Liver (tissue), 9 donors: ENCODE measurements around the gene ARFGAP1. TPM values are rescaled to one million over a fixed set of nuclear protein-coding genes. Genes with fewer than 3 reads are reported as not detected.

Experiments used
- DNase-seq: peaks from one replicate; pipeline ENCODE4 v3.0.0-alpha.2; 2017; ENCODE audit warnings: low spot score
- H3K27ac ChIP-seq, 2 donors: one replicate each; pipeline ENCODE4 v1.7.0; 2013; ENCODE audit warnings: inconsistent platforms in 2 of 2, low read length in 2 of 2, control low read depth in 1 of 2, low read depth in 1 of 2, mild to moderate bottlenecking in 1 of 2
- H3K27me3 ChIP-seq, 4 donors: one replicate each; pipeline versions ENCODE4 v1.6.1 to v1.7.0; 2013; ENCODE audit warnings: low read length in 3 of 4, inconsistent platforms in 1 of 4, mild to moderate bottlenecking in 1 of 4, moderate library complexity in 1 of 4; ENCODE audit not compliant: control insufficient read depth in 4 of 4, insufficient read depth in 4 of 4
- H3K36me3 ChIP-seq, 4 donors: one replicate each; pipeline versions ENCODE4 v1.6.1 to v1.7.0; 2013; ENCODE audit warnings: low read length in 3 of 4, mild to moderate bottlenecking in 3 of 4, low read depth in 1 of 4, moderate library complexity in 1 of 4; ENCODE audit not compliant: control insufficient read depth in 4 of 4, insufficient read depth in 3 of 4
- H3K4me1 ChIP-seq, 4 donors: one replicate each; pipeline versions ENCODE4 v1.6.1 to v1.7.0; 2013; ENCODE audit warnings: low read length in 3 of 4, mild to moderate bottlenecking in 3 of 4, moderate library complexity in 1 of 4; ENCODE audit not compliant: control insufficient read depth in 4 of 4, insufficient read depth in 4 of 4
- H3K4me3 ChIP-seq, 3 donors: one replicate each; pipeline versions ENCODE4 v1.6.1 to v1.7.0; 2013; ENCODE audit warnings: low read length in 3 of 3, control low read depth in 1 of 3, low read depth in 1 of 3, mild to moderate bottlenecking in 1 of 3
- H3K9ac ChIP-seq, 2 donors: one replicate each; pipeline ENCODE4 v1.7.0; 2013; ENCODE audit warnings: low read length in 2 of 2, mild to moderate bottlenecking in 2 of 2, moderate library complexity in 2 of 2, control low read depth in 1 of 2, low read depth in 1 of 2
- H3K9me3 ChIP-seq, 4 donors: one replicate each; pipeline versions ENCODE4 v1.6.1 to v1.7.0; 2013; ENCODE audit warnings: low read length in 3 of 4; ENCODE audit not compliant: control insufficient read depth in 4 of 4
- ATF3 ChIP-seq: IDR thresholded peaks from 2 replicates; pipeline ENCODE4 v1.6.1; 2016; ENCODE audit warnings: antibody characterized with exemption
- CTCF ChIP-seq: fragments of 150-350 bp; IDR thresholded peaks from 2 replicates; pipeline ENCODE4 v1.5.1; 2017; ENCODE audit warnings: improper control_type of control experiment, low read depth, low read length; ENCODE audit not compliant: missing input control
- EGR1 ChIP-seq, 2 donors: IDR thresholded peaks; 2 replicates each; pipeline ENCODE4 v1.6.1; 2016 to 2018; ENCODE audit warnings: antibody characterized with exemption in 2 of 2, low read depth in 2 of 2
- FOXA1 ChIP-seq: IDR thresholded peaks from 2 replicates; pipeline ENCODE4 v1.6.1; 2016; ENCODE audit warnings: antibody characterized with exemption
- FOXA2 ChIP-seq: IDR thresholded peaks from 2 replicates; pipeline ENCODE4 v1.6.1; 2016; ENCODE audit warnings: antibody characterized with exemption
- GABPA ChIP-seq, 2 donors: IDR thresholded peaks in 1 of 2; conservative IDR thresholded peaks in 1 of 2; 2 replicates each; pipeline ENCODE4 v1.6.1; 2016; ENCODE audit warnings: antibody characterized with exemption in 2 of 2, mild to moderate bottlenecking in 1 of 2, moderate library complexity in 1 of 2
- HNF4A ChIP-seq, 2 donors: conservative IDR thresholded peaks; 2 replicates each; pipeline ENCODE4 v1.6.1; 2016; ENCODE audit warnings: antibody characterized with exemption in 2 of 2, mild to moderate bottlenecking in 2 of 2
- HNF4G ChIP-seq: IDR thresholded peaks from 2 replicates; pipeline ENCODE4 v1.6.1; 2016; ENCODE audit warnings: antibody characterized with exemption
- MAX ChIP-seq: IDR thresholded peaks from 2 replicates; pipeline ENCODE4 v1.6.1; 2016; ENCODE audit warnings: antibody characterized with exemption
- NR2F2 ChIP-seq: IDR thresholded peaks from 2 replicates; pipeline ENCODE4 v1.6.1; 2016; ENCODE audit warnings: antibody characterized with exemption
- RAD21 ChIP-seq, 2 donors: IDR thresholded peaks; 2 replicates each; pipeline ENCODE4 v1.6.1; 2016; ENCODE audit warnings: antibody characterized with exemption in 2 of 2, mild to moderate bottlenecking in 2 of 2
- REST ChIP-seq: IDR thresholded peaks from 2 replicates; pipeline ENCODE4 v1.6.1; 2016; ENCODE audit warnings: antibody characterized with exemption, mild to moderate bottlenecking
- RXRA ChIP-seq, 2 donors: IDR thresholded peaks; 2 replicates each; pipeline ENCODE4 v1.6.1; 2017 to 2018; ENCODE audit warnings: antibody characterized with exemption in 2 of 2, mild to moderate bottlenecking in 1 of 2
- SP1 ChIP-seq: IDR thresholded peaks from 2 replicates; pipeline ENCODE4 v1.6.1; 2018; ENCODE audit warnings: antibody characterized with exemption, mild to moderate bottlenecking
- TAF1 ChIP-seq: conservative IDR thresholded peaks from 2 replicates; pipeline ENCODE4 v1.6.1; 2016; ENCODE audit warnings: antibody characterized with exemption, mild to moderate bottlenecking
- YY1 ChIP-seq: IDR thresholded peaks from 2 replicates; pipeline ENCODE4 v1.6.1; 2016; ENCODE audit warnings: antibody characterized with exemption, mild to moderate bottlenecking
- ZBTB33 ChIP-seq: IDR thresholded peaks from 2 replicates; pipeline ENCODE4 v1.6.1; 2016; ENCODE audit warnings: antibody characterized with exemption
- WGBS: extraction: QIAGEN DNeasy Blood & Tissue Kit; methylation state at CpG from one replicate; pipeline ENCODE4 v1.1.7; 2013; 5-methylcytosine and 5-hydroxymethylcytosine counted together
- polyA plus RNA-seq, 2 donors: library from polyadenylated mRNA; stranded (reverse) in 1 of 2; unstranded in 1 of 2; fragments of 200-250 nt in 1 of 2; fragments of >200 nt in 1 of 2; fragmentation: Nextera tagmentation in 1 of 2; extraction: Ambion mirVana in 1 of 2; gene quantifications; one replicate each; pipeline versions ENCODE4 v1.2.1 to v1.2.3, GENCODE V29; 2013 to 2015
- total RNA-seq, 2 donors: library from RNA; depleted of rRNA; stranded (reverse); fragments of >200 nt; gene quantifications; one replicate each; pipeline ENCODE4 v1.2.3, GENCODE V29; 2014
- donor health status: healthy.
- donor health status: healthy.
- donor health status: healthy.
- donor health status: healthy.
- donor health status: healthy.

The ARFGAP1 gene
- total and polyA plus RNA-seq, 4 donors: 11.2 to 29.7 (median 21.8) TPM

GRCh38 chr20:63293871-63294535 is 21.4 kb downstream of the ARFGAP1 start:
- Histone ChIP-seq H3K36me3 (peaks cover 0 to 2% (median 0%) of the 10 kb centered on the region in 4 donors), H3K4me1 (peaks cover 4 to 5% (median 5%) of the 10 kb centered on the region in 4 donors), H3K9ac (no peak overlapping the region), H3K4me3 (no peak overlapping the region), H3K9me3 (no peaks in the 10 kb centered on the region), H3K27ac (no peak overlapping the region), H3K27me3 (peaks cover 0 to 14% (median 4%) of the 10 kb centered on the region in 4 donors)
- WGBS: 65% methylated on average over 21 of the region's 22 CpGs
- DNase-seq: no peak
- TF ChIP-seq ZBTB33: no peak
- no peak for TF ChIP-seq RXRA (IDR thresholded peaks at IDR 0.05)
- no peak for TF ChIP-seq CTCF
- TF ChIP-seq FOXA2: no peak
- no peak for TF ChIP-seq ATF3
- no peak for TF ChIP-seq EGR1 (IDR thresholded peaks at IDR 0.05; ENCODE audit: low read depth in 2 of 2)
- no peak for TF ChIP-seq HNF4A (conservative IDR thresholded peaks at IDR 0.05)
- no peak for TF ChIP-seq MAX
- no peak for TF ChIP-seq FOXA1
- no peak for TF ChIP-seq NR2F2
- TF ChIP-seq TAF1: no peak
- no peak for TF ChIP-seq YY1
- TF ChIP-seq REST: no peak
- TF ChIP-seq RAD21 (IDR thresholded peaks at IDR 0.05): no peak
- TF ChIP-seq GABPA (IDR thresholded peaks at IDR 0.05 in 1 of 2, conservative IDR thresholded peaks at IDR 0.05 in 1 of 2): no peak
- TF ChIP-seq SP1: no peak
- no peak for TF ChIP-seq HNF4G
